Endodermal cell (in vitro differentiated cells): Measurements from ENCODE around the gene SKA2. TPM values are rescaled to one million over a fixed set of nuclear protein-coding genes. Genes with fewer than 3 reads are reported as not detected.

Experiments used
- DNase-seq: peaks from one replicate; pipeline ENCODE4 v3.0.0-alpha.2; 2017
- H3K27ac ChIP-seq: 2 replicates; pipeline ENCODE4 v1.5.1; 2013; ENCODE audit warnings: mild to moderate bottlenecking, low read depth, low read length, moderate library complexity
- H3K27me3 ChIP-seq: 2 replicates; pipeline ENCODE4 v1.6.1; 2013; ENCODE audit warnings: mild to moderate bottlenecking, low read length, moderate library complexity; ENCODE audit not compliant: insufficient read depth, control insufficient read depth, poor library complexity, severe bottlenecking
- H3K36me3 ChIP-seq: 2 replicates; pipeline ENCODE4 v1.7.0; 2013; ENCODE audit warnings: mild to moderate bottlenecking, low read length, moderate library complexity; ENCODE audit not compliant: control insufficient read depth, insufficient read depth
- H3K4me1 ChIP-seq: one replicate; pipeline ENCODE4 v1.7.0; 2013; ENCODE audit warnings: low read length; ENCODE audit not compliant: control insufficient read depth, insufficient read depth
- H3K4me3 ChIP-seq: 2 replicates; pipeline ENCODE4 v1.5.1; 2013; ENCODE audit warnings: mild to moderate bottlenecking, low read length, moderate library complexity
- H3K9ac ChIP-seq: 2 replicates; pipeline ENCODE4 v1.6.1; 2013; ENCODE audit warnings: mild to moderate bottlenecking, low read length, moderate library complexity; ENCODE audit not compliant: poor library complexity, severe bottlenecking; ENCODE audit errors: extremely low read depth
- H3K9me3 ChIP-seq: 2 replicates; pipeline ENCODE4 v1.6.1; 2013; ENCODE audit warnings: mild to moderate bottlenecking, low read length, moderate library complexity; ENCODE audit not compliant: control insufficient read depth
- H3K27ac Mint-ChIP-seq: 2 replicates; pipeline ENCODE4 v1.8.0; 2020; ENCODE audit warnings: mixed read lengths
- H3K27me3 Mint-ChIP-seq: 2 replicates; pipeline ENCODE4 v1.8.0; 2021; ENCODE audit warnings: mild to moderate bottlenecking, mixed read lengths; ENCODE audit not compliant: insufficient read depth
- H3K36me3 Mint-ChIP-seq: 2 replicates; pipeline ENCODE4 v1.8.0; 2020; ENCODE audit warnings: low read depth, mixed read lengths
- H3K4me1 Mint-ChIP-seq: 2 replicates; pipeline ENCODE4 v1.8.0; 2020; ENCODE audit warnings: mixed read lengths
- H3K4me3 Mint-ChIP-seq: 2 replicates; pipeline ENCODE4 v1.8.0; 2020; ENCODE audit warnings: mild to moderate bottlenecking, moderate library complexity, mixed read lengths
- H3K9me3 Mint-ChIP-seq: 2 replicates; pipeline ENCODE4 v1.8.0; 2020; ENCODE audit warnings: mild to moderate bottlenecking, mixed read lengths
- WGBS, 2 experiments: methylation state at CpG; one replicate each; pipeline versions ENCODE4 v1.1.5 to v1.1.7; 2013; ENCODE audit warnings: missing lambda C conversion rate in 2 of 2, mixed read lengths in 1 of 2; ENCODE audit not compliant: insufficient coverage in 1 of 2, insufficient read length in 1 of 2; 5-methylcytosine and 5-hydroxymethylcytosine counted together
- total RNA-seq, 2 donors: library from RNA; stranded (reverse); fragmentation: NEBNext Ultra II Directional in 1 of 2; extraction: Animal tissue kit (Norgen Biotek cat#: 25700) in 1 of 2; gene quantifications; 2 replicates in 1 of 2; 3 replicates in 1 of 2; pipeline ENCODE4 v1.2.1, GENCODE V29; 2021
- TF ChIP-seq, protein P1 (sequence below): fragments of 200-600 bp; sonication (generic); conservative IDR thresholded peaks from 2 replicates; pipeline ENCODE4 v1.5.0; 2021; ENCODE audit warnings: antibody characterized with exemption, mild to moderate bottlenecking

The SKA2 gene
- total RNA-seq, 2 donors from 2014 or later = 62.4 to 67.3 TPM

GRCh38 chr17:59074494-59074893, 80.5 kb downstream of the SKA2 start:
- no peak overlapping the region for H3K4me3 ChIP-seq
- H3K27me3 ChIP-seq = no peaks in the 10 kb centered on the region
- peaks cover 53% of the 10 kb centered on the region for H3K36me3 ChIP-seq
- no peak overlapping the region for H3K27ac Mint-ChIP-seq
- H3K4me1 ChIP-seq = no peaks in the 10 kb centered on the region
- DNase-seq = no peak
- H3K9me3 ChIP-seq = no peaks in the 10 kb centered on the region
- H3K4me3 Mint-ChIP-seq = no peak overlapping the region
- no peak overlapping the region for H3K27ac ChIP-seq
- no peaks in the 10 kb centered on the region for H3K9me3 Mint-ChIP-seq
- no peaks in the 10 kb centered on the region for H3K27me3 Mint-ChIP-seq
- H3K9ac ChIP-seq = no peak overlapping the region
- H3K4me1 Mint-ChIP-seq = no peaks in the 10 kb centered on the region
- H3K36me3 Mint-ChIP-seq = peaks cover 47% of the 10 kb centered on the region
- TF ChIP-seq, protein P1, sequence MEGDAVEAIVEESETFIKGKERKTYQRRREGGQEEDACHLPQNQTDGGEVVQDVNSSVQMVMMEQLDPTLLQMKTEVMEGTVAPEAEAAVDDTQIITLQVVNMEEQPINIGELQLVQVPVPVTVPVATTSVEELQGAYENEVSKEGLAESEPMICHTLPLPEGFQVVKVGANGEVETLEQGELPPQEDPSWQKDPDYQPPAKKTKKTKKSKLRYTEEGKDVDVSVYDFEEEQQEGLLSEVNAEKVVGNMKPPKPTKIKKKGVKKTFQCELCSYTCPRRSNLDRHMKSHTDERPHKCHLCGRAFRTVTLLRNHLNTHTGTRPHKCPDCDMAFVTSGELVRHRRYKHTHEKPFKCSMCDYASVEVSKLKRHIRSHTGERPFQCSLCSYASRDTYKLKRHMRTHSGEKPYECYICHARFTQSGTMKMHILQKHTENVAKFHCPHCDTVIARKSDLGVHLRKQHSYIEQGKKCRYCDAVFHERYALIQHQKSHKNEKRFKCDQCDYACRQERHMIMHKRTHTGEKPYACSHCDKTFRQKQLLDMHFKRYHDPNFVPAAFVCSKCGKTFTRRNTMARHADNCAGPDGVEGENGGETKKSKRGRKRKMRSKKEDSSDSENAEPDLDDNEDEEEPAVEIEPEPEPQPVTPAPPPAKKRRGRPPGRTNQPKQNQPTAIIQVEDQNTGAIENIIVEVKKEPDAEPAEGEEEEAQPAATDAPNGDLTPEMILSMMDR = no peak

DNA sequence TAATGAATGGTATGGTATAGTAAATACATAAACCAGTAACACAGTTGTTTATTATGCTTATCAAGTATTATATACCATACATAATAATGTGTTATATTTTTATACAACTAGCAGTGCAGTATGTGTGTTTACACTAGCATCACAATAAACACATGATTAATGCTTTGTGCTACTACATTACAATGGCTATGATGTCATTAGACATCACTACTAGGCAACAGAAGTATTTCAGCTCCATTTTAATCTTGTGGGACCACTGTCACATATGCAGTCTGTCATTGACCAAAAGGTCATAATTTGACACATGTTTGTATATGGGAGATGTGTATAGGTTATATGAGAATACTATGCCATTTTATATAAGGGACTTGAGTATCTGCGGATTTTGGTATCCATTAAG, 81.0 kb downstream of the SKA2 start:
- TF ChIP-seq, protein P1 = no peak
- H3K9me3 Mint-ChIP-seq = no peaks in the 10 kb centered on the region
- no peaks in the 10 kb centered on the region for H3K27me3 Mint-ChIP-seq
- H3K4me3 Mint-ChIP-seq = no peak overlapping the region
- Histone ChIP-seq H3K9ac (no peak overlapping the region), H3K9me3 (no peaks in the 10 kb centered on the region), H3K36me3 (peaks cover 50% of the 10 kb centered on the region), H3K27ac (no peak overlapping the region), H3K4me3 (no peak overlapping the region), H3K4me1 (no peaks in the 10 kb centered on the region), H3K27me3 (no peaks in the 10 kb centered on the region)
- no peak for DNase-seq
- 93 to 100% methylated on average over 1 of the region's 1 CpG for WGBS, 2 experiments
- H3K27ac Mint-ChIP-seq = no peak overlapping the region
- peaks cover 45% of the 10 kb centered on the region for H3K36me3 Mint-ChIP-seq
- H3K4me1 Mint-ChIP-seq = no peaks in the 10 kb centered on the region

DNA sequence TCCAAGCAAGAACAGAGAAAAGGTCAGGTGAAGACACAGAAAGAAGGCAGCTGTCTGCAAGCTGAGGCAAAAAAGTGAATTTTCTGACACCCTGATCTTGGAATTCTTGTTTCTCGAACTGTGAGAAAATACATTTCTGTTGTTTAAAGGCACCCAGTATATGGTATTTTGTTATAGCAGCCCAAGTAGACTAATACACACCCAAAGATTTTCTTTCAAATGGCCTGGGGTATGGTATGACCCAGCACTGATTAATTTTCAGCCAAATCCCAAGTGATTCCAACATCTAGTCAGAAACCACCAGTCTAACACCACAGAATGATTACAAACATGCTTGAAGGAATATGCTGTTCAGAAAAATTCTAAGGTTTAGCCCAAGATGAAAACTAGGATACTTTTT, 85.1 kb downstream of the SKA2 start:
- H3K27me3 Mint-ChIP-seq = no peaks in the 10 kb centered on the region
- TF ChIP-seq, protein P1 = no peak

More for the DNA sequence above, 85.1 kb downstream of the SKA2 start:
- H3K27me3 ChIP-seq = no peaks in the 10 kb centered on the region
- no peak overlapping the region for H3K4me3 ChIP-seq
- peaks cover 64% of the 10 kb centered on the region for H3K36me3 ChIP-seq
- Mint-ChIP-seq H3K9me3 (no peaks in the 10 kb centered on the region), H3K4me1 (no peaks in the 10 kb centered on the region), H3K4me3 (no peak overlapping the region), H3K36me3 (peaks cover 40% of the 10 kb centered on the region), H3K27ac (no peak overlapping the region)
- no peaks in the 10 kb centered on the region for H3K9me3 ChIP-seq
- H3K9ac ChIP-seq = no peak overlapping the region
- H3K4me1 ChIP-seq = no peaks in the 10 kb centered on the region
- no peak for DNase-seq
- H3K27ac ChIP-seq = no peak overlapping the region
- WGBS, 2 experiments = 100% methylated on average over 1 of the region's 1 CpG; no CpG with 5 or more reads in 1 of the 2 experiments
